Heart right ventricle (tissue), 16 donors: Measurements from ENCODE around the gene OR2K2. TPM values are rescaled to one million over a fixed set of nuclear protein-coding genes. Genes with fewer than 3 reads are reported as not detected.
"Not testable (repeated sequence)": the region's sequence is repeated elsewhere in the genome, so short reads cannot be mapped to it uniquely, and the experiment has no call there.

Experiments
- ATAC-seq, 8 donors: fragments of 200-7000 bp; cut with Tn5 transposase; one replicate each; pipeline ENCODE4 v1.9.1; 2020; ENCODE audit warnings: mild to moderate bottlenecking in 8 of 8, moderate library complexity in 8 of 8, moderate number of reproducible peaks in 1 of 8
- DNase-seq, 2 donors: peaks; one replicate each; pipeline ENCODE4 v3.0.0-alpha.2; 2020
- H3K27ac ChIP-seq, 10 donors: fragments of 200-600 bp; sonication (generic) in 2 of 10; one replicate each; pipeline versions ENCODE4 v1.5.0 to v1.8.0; 2020 to 2022; ENCODE audit warnings: mild to moderate bottlenecking in 3 of 10
- H3K27me3 ChIP-seq, 7 donors: fragments of 200-600 bp; one replicate each; pipeline ENCODE4 v1.8.0; 2021 to 2022; ENCODE audit warnings: mild to moderate bottlenecking in 2 of 7
- H3K36me3 ChIP-seq, 9 donors: fragments of 200-600 bp; sonication (generic) in 1 of 9; one replicate each; pipeline versions ENCODE4 v1.5.0 to v1.8.0; 2020 to 2022; ENCODE audit warnings: mild to moderate bottlenecking in 2 of 9
- H3K4me1 ChIP-seq, 9 donors: fragments of 200-600 bp; sonication (generic) in 1 of 9; one replicate each; pipeline versions ENCODE4 v1.5.0 to v1.8.0; 2020 to 2022; ENCODE audit warnings: mild to moderate bottlenecking in 4 of 9
- H3K4me3 ChIP-seq, 10 donors: fragments of 200-600 bp; sonication (generic) in 2 of 10; one replicate each; pipeline versions ENCODE4 v1.5.0 to v1.8.0; 2020 to 2022; ENCODE audit warnings: mild to moderate bottlenecking in 7 of 10, moderate library complexity in 2 of 10
- H3K9me3 ChIP-seq, 11 donors: fragments of 200-600 bp in 10 of 11; sonication (generic) in 2 of 11; one replicate each; pipeline versions ENCODE4 v1.5.0 to v1.8.0; 2013 to 2022; ENCODE audit warnings: mild to moderate bottlenecking in 2 of 11, control low read depth in 1 of 11, moderate library complexity in 1 of 11
- WGBS, 2 donors: extraction: QIAGEN DNeasy Blood & Tissue Kit; methylation state at CpG; one replicate each; pipeline ENCODE4 v1.1.7; 2013; ENCODE audit warnings: inconsistent platforms in 1 of 2; 5-methylcytosine and 5-hydroxymethylcytosine counted together
- intact Hi-C, 10 donors: fragments of 100-400 bp; cut with DNase I; formaldehyde crosslinking; loops; one replicate each; pipeline versions ENCODE4 v1.11.1 to v1.14.2; 2022
- polyA plus RNA-seq, 2 donors: library from polyadenylated mRNA; stranded (reverse); fragments of 200-250 nt; gene quantifications; one replicate each; pipeline ENCODE4 v1.2.3, GENCODE V29; 2013
- total RNA-seq, 10 donors: library from RNA; stranded (reverse); fragmentation: NEBNext Ultra II Directional in 3 of 10; extraction: Animal tissue kit (Norgen Biotek cat#: 25700) in 3 of 10; gene quantifications; one replicate each; pipeline versions ENCODE4 v1.2.1 to v1.2.4, GENCODE V29; 2021 to 2023
- TF ChIP-seq, protein P1 (sequence below), 9 donors: fragments of 200-600 bp; sonication (generic) in 2 of 9; IDR thresholded peaks; one replicate each; pipeline versions ENCODE4 v1.5.0 to v1.8.0; 2021 to 2022; ENCODE audit warnings: antibody characterized with exemption in 9 of 9, mild to moderate bottlenecking in 5 of 9, moderate library complexity in 1 of 9
- donor health status: Arrhythmogenic right ventricular cardiomyopathy.
- donor health status: ischemic (EF 13 %, LVEDD 7.1; RV severe dilation, severe dysfunction).
- donor health status: healthy with polysubstance abuse.
- donor health status: DM: no; HTN: yes; CAD: no.
- donor health status: DM: no; HTN: no; CAD: no.
- donor health status: ischemic (EF 25% LVEDD 6.9; RV normal size, moderate dysfunction).
- donor health status: ischemic (EF 25% LVEDD 5.7; RV mildly dilated, moderate dysfunction).
- donor health status: healthy.
- donor health status: DM: yes; HTN: yes; CAD: no.
- donor health status: Ischemic cardiomyopathy.
- donor health status: ischemic (EF 35%, LVEDD 5.7; RV mildly dilated, moderate dysfunction).
- donor health status: nonischemic (EF 11% LVEDD 7.7; RV severe dilation, severe dysfunction).
- donor health status: DM: yes; HTN: yes; CAD: no.
- donor health status: PGD.
- donor health status: ischemic (EF 29% LVEDD 5.4; RV normal size, mild dysfunction).
- donor health status: nonischemic (EF 23%, LVEDD 6.1; RV moderate dilation, normal function).

Gene OR2K2
- total and polyA plus RNA-seq, 12 donors = 0.07 to 0.37 (median 0.21) TPM; not detected in 9

DNA sequence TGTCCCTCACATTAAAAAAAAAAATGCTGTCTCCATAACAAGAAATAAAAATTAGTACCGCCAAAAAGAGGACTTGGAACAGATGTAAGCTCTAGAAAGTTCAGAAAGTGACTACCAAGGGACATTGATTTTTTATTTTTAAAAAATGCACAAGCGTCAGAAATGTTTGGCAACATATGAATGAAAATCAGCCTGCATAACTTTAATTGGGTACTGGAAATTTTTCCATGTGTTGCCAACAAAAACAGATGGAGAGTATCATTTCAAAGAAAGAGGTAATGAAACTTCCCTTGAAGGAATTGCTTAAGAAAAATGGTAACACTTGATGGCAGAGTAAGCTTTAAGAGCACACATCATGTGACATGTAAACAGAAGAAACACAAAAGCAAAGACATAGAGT lies 47.2 kb downstream of the OR2K2 start:
- peak in 3 of 8 donors; percentile 31 to 50 (median 42) for ATAC-seq
- H3K9me3 ChIP-seq = no peaks in the 10 kb centered on the region
- no peak for DNase-seq
- H3K27me3 ChIP-seq = peaks cover 0 to 4% (median 0%) of the 10 kb centered on the region in 7 donors
- TF ChIP-seq, protein P1, sequence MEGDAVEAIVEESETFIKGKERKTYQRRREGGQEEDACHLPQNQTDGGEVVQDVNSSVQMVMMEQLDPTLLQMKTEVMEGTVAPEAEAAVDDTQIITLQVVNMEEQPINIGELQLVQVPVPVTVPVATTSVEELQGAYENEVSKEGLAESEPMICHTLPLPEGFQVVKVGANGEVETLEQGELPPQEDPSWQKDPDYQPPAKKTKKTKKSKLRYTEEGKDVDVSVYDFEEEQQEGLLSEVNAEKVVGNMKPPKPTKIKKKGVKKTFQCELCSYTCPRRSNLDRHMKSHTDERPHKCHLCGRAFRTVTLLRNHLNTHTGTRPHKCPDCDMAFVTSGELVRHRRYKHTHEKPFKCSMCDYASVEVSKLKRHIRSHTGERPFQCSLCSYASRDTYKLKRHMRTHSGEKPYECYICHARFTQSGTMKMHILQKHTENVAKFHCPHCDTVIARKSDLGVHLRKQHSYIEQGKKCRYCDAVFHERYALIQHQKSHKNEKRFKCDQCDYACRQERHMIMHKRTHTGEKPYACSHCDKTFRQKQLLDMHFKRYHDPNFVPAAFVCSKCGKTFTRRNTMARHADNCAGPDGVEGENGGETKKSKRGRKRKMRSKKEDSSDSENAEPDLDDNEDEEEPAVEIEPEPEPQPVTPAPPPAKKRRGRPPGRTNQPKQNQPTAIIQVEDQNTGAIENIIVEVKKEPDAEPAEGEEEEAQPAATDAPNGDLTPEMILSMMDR (IDR thresholded peaks at IDR 0.05) = no peak
- intact Hi-C loops = no loop called here
- H3K4me3 ChIP-seq = peak overlapping the region in 1 of 10 donors; percentile 13
- WGBS, 2 donors = 52 to 54% methylated on average over 2 of the region's 2 CpGs
- H3K27ac ChIP-seq = peak overlapping the region in 1 of 10 donors; percentile 42
- peaks cover 0 to 20% (median 0%) of the 10 kb centered on the region in 9 donors for H3K4me1 ChIP-seq
- no peaks in the 10 kb centered on the region for H3K36me3 ChIP-seq

- H3K27ac ChIP-seq, H3K9me3 ChIP-seq, intact Hi-C loops, H3K4me3 ChIP-seq, ATAC-seq, DNase-seq, H3K36me3 ChIP-seq, H3K27me3 ChIP-seq: not testable (repeated sequence)
- H3K4me1 ChIP-seq = peaks cover 0 to 11% (median 0%) of the 10 kb centered on the region in 9 donors
- 97 to 98% methylated on average over 1 of the region's 1 CpG for WGBS, 2 donors
These were observed 49.2 kb downstream of the OR2K2 start for GRCh38 chr9:111280795-111281194.

Other genes starting within 250 kb of the OR2K2 start
- 100 to 1,000 TPM in 9 of 10 donors, 10 to 100 TPM in 1; 97.6 to 128 (median 109) TPM for gene ECPAS, start 154.2 kb upstream of the OR2K2 start, total RNA-seq
- 10 to 100 TPM; 20.6 to 27.3 TPM for gene ECPAS, start 154.2 kb upstream of the OR2K2 start, polyA plus RNA-seq
- 10 to 100 TPM in 1 of 10 donors, 1 to 10 TPM in 9; 2.7 to 11.3 (median 8.0) TPM for gene ZNF483, start 195.0 kb upstream of the OR2K2 start, total RNA-seq
- gene ZNF483, start 195.0 kb upstream of the OR2K2 start, polyA plus RNA-seq = under 1 TPM; 0.09 to 0.59 TPM